Stimulated activated CD4-positive, alpha-beta T cell treated with anti-CD3 and anti-CD28 coated beads, Interleukin-1b, Interleukin-23, amount 100 ng/mL, for 48 hours (primary cell): ENCODE measurements around the gene ID1.
A peak's percentile ranks its signal among the peaks of the same experiment; 100 is the strongest.
"Not testable (repeated sequence)": the region's sequence is repeated elsewhere in the genome, so short reads cannot be mapped to it uniquely, and the experiment has no call there.

ENCODE experiments used
- DNase-seq: peaks from one replicate; pipeline ENCODE4 v3.0.0-alpha.2; 2020

ID1 gene

DNA sequence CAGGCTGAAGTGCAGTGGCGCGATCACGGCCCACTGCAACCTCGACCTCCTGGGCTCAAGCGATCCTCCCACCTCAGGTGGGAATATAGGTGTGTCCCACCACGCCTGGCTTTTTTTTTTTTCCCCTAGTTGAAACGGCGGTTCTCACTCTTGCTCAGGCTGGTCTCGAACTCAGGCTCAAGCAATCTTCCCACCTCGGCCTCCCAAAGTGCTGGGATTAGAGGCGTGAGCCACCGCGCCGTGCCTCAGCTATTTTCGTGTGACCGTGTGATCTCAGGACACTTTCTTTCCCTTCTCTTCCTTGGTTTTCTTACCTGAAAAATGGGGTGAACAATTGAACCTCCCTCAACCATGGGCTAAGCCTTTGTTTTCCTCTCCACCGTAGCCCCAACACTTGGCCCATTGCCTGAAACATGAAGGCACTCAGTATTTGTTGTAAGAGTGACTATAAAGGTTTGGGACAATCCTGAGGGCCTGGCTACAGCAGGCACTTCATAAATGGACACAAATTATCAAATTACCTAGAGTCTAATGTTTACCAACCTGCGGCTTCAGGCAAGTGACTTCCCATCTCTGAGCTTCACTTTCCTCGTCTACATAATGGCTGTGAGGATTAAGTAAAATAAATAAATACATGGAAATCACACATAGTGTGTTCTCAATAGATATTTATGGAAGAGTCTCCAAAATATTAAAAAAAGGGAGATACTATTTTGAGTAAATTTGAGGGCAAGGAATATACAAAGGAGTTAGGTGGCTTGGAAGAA is 31.4 kb upstream of the ID1 start:
- DNase-seq: no peak

DNA sequence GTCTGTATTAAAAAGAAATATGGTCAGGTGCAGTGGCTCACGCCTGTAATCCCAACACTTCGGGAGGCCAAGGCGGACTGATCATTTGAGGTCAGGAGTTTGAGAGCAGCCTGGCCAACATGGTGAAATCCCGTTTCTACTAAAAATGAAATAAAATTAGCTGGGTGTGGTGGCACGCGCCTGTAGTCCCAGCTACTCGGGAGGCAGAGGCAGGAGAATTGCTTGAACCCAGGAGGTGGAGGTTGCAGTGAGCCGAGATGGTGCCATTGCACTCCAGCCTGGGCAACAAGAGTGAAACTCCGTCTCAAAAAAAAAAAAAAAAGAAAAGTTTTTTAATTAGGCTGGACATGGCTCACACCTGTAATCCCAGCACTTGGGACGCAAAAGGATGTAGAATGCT is 30.1 kb upstream of the ID1 start:
- DNase-seq: not testable (repeated sequence)

DNA sequence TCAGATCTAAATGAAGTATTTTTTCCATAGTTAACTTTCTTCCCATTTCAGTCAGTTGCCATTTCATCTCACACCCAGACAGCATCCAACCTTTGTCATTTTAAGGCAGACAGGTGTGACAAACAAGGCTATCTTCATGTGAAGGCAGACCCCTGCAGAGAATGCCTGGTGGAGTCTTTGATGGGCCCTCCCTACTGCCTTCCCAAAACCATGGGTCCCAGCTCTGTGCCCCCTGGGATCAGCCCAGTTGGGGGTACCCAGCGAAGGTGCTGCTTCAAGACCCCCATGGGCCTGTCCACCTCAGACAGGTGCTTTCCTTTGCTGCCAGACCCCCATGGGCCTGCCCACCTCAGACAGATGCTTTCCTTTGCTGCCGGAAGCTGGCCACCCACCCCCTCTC is 28.3 kb upstream of the ID1 start:
- DNase-seq: no peak

DNA sequence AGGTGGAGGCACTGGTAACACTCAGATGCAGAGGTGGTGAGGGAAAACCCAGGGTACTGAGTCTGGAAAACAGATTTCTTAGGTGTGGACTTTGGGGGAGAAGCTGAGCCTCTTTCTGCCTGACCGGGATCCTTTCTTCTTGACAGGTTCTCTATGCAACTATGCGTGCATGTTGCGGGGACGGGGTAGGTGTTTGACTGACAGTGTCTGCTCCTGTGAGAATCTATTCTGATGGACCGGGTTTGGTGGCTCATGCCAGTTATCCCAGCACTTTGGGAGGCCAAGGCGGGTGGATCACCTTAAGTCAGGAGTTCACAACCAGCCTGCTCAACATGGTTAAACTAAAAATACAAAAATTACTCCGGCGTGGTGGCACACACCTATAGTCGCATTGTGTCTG is 27.9 kb upstream of the ID1 start:
- DNase-seq: no peak

DNA sequence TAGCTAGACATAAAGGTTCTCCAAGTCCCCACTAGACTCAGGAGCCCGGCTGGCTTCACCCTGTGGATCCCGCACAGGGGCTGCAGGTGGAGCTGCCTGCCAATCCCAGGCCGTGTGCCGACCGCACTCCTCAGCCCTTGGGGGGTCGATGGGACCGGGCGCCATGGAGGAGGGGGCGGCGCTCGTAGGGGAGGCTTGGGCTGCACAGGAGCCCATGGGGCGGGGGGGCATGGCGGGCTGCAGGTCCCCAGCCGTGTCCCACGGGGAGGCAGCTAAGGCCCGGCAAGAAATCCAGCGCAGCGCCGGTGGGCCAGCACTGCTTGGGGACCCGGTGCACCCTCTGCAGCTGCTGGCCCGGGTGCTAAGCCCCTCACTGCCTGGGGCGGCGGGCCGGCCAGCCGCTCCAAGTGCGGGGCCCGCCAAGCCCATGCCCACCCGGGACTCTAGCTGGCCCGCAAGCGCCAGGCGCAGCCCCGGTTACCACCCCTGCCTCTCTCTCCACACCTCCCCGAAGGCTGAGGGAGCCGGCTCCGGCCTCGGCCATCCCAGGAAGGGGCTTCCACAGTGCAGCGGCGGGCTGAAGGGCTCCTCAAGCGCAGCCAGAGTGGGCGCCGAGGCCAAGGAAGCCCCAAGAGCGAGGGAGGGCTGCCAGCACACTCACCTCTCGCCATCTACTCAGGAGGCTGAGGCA is 26.5 kb upstream of the ID1 start:
- no peak for DNase-seq

DNA sequence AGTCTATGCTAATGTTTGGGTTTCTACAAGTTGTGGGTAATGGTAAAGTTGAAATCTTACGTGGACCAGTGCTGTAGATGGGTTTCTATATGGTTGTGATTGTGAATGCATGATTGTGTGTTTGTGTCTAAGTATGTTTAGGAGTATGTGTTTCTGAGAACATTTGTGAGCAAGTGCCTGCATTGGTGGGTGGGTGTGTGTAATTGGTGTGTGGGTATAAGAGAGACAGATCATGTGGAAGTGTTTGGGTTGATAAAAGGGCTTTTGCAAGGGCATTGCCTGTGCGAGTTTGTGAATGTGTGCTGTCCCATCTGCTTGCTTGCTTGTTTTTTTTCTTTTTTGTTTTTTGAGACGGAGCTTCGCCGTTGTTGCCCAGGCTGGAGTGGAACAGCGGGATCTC is 25.8 kb upstream of the ID1 start:
- DNase-seq: no peak

DNA sequence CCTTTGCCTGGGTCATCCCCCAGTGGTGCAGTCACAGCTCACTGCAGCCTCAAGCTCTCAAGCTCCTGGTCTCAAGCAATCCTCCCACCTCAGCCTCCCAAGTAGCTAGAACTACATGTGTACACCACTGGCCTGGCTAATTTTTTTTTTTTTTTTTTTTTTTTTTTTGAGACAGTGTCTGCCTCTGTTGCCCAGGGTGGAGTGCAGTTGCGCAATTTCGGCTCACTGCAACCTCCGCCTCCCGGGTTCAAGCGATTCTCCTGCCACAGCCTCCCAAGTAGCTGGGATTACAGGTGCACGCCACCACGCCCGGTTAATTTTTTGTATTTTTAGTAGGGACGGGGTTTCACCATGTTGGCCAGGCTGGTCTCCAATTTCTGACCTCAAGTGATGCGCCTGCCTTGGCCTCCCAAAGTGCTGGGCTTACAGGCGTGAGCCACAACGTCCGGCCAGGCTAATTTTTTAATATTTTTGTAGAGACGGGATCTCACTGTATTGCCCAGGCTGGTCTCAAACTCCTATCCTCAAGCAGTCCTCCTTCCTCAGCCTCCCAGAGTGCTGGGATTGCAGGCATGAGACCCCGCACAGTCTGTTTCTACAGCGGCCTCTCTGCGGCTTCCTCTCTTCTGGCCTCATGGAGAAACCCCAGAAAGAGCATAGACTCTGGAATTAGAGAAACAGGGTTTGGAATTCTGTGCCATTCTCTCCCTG is 25.0 kb upstream of the ID1 start:
- not testable (repeated sequence) for DNase-seq

DNA sequence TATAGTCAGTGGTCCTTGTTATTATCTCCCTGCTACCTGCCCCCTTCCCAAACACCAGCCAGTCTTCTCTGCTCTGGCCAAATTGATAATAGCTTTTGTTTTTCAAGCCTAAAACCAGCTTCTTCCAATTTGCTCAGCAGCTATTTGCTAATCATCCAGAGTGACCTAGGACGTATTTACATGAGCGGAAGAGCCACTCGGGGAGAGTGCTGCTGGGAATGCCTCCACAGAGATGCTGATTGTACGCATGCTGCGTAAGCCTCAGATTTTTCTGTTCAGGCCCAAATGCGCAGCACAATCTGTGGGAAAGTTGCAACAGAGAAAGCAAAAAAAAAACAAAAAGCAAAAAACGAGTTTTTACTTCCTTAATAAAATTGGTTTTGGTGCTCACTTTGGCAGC is 24.4 kb upstream of the ID1 start:
- no peak for DNase-seq

DNA sequence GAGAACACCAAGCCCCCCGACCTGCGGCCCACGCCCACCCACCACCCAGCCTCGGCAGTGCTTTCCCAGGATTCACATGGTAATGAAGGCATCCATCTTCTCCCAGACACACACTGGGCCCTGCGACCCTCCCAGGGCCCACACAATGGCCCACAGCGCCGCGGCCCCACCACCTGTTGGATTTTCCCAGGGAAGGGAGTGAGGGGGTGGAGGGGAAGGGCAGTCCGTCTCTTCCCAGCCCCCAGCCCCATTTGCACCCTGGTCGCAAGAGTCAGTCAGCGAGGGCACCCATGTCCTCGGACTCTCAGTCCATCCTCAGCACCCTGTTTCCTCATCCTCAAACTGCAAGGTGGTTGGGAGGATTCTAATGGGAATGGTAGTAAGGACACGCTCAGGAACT is 23.7 kb upstream of the ID1 start:
- no peak for DNase-seq

DNA sequence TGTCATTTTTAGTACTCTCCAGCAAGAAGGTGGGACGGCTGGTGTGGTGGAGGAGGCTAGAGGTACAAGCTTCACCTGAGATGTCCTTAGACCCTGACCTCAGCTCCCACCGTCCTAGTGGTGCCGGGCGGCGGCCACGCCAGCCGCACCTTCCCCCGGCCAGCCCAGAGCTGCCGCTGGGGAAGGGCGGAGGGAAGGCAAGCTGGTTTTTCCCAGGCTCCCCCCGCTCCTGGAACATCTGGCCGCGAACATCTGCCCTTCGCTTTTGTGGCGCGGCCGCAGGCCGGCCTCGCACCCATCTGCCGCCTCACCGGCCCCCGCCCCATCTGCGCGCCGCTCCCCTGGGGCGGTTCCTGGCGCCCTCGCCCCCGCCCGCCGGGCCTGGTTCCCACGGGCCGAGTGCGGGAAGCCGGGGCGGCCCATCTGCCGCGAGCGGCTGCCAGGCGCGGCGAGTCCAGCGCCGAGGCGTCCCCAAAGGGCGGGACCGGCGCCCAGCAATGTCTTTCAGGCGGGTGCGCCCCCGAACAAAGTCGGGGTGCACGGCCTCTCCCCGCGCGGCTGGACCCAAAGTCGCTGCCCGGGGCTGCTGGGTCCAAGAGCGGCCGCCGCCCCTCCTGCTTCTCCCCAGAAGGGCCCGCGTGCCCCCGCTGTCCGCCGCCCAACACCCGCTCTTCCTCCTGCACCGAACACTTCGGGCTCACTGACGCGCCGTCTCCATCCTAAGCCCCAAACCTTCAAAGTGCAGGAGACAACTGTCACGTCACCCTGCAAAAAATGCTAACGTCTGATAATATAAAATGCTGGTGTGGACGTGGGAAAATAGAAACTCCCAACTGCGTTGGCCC is 17.3 kb upstream of the ID1 start:
- no peak for DNase-seq

DNA sequence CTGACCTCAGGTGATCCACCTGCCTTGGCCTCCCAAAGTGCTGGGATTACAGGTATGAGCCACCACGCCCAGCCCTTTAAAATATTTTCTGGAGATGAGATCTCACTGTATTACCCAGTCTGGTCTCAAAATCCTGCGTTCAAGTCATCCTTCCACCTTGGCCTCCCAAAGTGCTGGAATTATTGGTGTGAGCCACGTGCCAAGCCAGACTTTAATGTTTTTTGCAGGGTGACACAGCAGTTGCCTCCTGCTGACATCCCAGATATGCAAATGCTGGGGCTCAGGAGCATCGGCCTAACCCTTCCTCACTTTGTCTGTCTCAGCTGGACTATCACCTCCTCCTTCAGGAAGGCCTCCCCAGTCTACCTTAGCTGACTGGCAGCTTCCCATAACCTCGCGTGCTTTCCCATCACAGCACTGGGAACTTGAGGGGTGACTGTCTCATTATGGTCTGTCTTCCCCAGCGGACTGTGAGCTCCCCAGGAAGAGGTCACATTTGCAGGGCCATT is 14.3 kb upstream of the ID1 start:
- DNase-seq: no peak

DNA sequence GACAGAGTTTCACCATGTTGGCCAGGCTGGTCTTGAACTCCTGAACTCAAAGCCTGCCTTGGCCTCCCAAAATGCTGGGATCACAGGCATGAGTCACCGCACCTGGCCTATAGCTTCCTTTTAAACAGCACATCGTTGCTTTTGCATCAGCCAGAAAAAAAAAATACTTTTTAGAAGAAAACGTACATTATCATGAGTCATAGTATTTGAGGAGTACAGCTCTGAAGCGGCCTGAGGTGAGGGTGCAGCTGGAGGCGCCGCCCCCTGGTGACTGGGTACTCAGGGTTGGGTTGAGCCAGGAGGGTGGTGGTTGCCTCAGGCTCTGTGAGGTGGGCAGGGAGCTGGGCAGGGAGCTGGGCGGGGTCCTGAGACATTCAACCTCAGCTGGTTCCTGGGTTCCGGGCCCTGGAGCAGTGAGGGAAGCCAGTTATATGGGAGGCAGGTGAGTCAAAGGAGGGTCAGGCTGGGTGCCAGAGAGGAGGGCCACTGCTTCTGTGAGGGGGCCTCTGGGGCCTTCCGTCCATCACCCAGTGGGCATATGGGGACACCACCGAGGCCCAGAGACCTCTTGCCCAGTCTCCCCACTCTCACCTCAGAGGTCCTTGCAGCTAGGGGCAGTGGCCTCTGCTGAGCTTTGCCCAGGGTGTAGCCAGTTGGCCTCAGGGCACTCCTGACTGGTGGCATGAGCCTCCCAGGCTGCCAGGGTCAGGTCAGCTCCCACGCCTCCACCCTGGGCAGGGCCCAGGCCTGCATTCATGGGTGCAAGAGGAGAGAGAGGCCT is 11.7 kb upstream of the ID1 start:
- peak; percentile 64 for DNase-seq

DNA sequence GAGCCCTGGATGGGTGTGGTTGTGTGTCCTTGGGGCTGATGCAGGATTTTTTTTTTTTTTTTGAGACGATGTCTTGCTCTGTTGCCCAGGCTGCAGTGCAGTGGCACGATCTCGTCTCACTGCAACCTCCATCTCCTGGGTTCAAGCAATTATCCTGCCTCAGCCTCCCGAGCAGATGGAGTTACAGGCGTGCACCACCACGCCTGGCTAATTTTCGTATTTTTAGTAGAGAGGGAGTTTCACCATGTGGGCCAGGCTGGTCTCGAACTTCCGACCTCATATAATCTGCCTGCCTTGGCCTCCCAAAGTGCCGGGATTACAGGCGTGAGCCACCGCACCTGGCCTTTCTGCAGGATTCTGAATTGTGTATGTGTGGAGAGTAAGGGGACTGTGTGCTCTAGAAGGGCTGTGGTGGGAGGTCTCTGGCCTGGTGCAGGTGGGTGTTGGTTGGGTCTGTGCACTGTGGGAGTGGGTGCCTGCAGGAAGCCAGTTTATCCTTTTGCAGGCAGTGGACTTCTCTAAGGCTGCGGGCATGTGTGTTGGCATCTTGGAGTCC is 11.0 kb upstream of the ID1 start:
- DNase-seq: no peak

DNA sequence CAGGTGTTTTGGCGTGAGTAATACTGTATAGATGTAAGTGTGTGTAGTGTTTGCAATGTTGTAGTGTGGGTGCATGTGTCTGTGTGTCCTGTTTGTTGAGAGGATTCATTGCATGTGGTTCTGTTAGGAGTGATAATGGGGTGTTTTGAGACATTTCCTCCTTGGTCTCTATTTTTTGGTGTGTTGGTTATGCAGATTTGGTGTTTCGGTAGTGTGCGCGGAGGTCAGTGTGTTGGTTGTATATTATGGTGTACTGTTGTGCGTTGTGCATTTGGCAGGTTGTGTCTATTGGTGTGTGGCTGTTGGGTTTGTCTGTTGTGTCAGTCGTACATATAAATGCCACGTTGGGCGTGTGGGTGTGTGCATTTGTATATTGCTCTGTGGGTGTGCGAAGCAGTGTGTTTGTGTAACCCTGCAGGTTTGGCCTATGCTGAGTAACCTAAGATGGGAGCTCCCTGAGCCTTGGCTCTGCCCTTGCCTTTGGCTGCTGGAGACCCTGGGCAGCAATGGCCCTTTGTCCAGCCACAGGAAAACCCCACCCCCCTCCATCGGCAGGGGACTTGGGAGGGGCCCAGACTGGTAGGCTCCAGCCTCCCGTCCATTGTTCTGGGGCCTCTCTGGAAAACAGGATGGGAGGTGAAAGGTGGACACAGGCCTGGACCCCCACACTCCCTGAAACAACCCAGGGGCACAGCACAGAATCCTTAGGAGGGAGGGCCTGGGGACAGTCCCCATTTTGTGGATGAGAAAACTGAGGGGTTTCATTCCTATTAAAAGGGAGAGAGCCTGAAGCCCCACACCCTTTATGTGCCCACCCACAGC is 10.3 kb upstream of the ID1 start:
- no peak for DNase-seq

DNA sequence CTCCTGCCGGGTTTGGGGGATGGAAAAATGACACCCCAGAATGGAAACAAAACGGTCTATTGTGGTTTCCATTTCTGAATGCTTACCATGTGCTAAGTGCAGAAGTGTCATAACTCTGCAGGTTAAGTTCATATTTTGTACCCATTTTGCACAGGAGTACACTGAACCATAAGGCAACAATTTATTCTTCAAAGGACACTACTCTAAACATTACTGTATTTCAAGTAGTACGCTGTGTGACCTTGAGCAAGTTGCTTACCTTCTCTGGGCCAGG is 9.8 kb upstream of the ID1 start:
- DNase-seq: no peak

DNA sequence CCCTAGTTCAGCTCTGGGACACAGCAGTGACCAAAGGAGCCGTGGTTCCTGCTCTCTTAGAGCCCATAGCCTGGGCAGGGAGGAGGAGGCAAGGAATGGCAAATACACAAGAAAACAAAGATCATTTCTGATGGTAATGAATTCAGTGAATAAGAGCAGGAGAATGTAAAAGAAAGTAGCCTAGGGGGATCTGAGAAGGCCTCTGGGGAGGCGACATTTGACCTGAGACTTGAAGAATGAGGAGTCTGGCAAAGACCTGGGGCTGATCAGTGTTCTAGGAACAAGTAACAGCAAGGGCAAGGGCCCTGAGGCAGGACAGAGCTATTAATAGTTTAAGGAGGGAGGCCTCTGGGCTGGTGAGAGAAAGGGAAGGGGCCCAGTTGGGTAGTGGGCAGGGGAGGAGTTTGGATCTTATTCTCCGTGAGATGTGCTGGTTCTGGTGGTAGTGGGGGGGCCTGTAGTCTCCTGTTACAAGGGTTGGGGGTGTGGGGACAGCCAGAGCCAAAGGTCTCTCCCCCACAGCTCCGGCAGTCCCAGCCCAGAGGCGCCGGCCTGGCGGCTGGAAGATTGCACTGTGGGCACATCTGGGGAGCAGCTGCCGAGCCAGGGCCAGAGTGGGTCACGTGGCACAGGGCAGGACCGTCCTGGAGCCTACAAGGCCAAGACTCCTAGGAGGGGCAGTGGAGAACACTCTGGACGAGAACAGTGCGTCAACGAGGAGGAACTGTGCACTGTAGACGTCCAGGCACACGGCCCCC is 9.3 kb upstream of the ID1 start:
- no peak for DNase-seq

DNA sequence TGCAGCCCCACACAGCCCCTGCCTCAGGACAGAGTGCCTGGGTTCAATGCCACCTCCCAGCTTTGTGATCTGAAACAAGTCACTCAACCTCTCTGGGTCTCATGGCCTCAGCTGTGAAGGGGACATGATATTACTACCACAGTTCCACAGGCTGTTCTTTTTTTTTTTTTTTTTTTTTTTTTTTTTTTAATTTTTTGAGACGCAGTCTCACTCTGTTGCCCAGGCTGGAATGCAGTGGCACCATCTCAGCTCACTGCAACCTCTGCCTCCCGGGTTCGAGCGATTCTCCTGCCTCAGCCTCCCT is 8.7 kb upstream of the ID1 start:
- not testable (repeated sequence) for DNase-seq

DNA sequence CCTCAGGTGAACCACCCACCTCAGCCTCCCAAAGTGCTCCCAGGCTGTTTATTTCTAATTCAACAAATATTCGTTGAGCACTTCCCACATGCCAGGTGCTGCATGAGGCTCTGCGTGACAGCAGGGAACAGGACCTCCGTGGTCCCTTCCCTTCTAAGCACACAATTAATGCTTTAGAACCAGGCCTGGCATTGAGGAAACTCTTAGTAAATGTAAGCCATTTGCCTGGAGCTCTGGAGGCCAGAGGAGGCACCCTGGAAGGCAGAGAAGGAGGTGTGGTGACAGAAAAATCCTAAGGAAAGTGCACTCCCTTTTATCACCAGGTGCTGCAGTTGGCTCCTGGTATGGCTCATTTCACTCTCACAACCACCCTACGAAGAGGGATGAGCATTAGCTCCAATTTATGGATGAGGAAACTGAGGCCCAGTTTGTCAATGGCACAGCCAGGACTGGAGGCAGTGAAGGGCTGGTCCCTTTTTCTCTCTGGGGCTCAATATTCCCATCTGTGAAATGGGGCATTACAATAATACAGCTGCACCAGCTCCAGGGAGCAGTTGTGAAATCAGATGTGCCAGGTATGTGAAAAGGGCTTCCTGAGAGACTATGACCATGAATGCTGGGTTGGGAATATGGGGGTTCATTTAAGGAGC is 8.1 kb upstream of the ID1 start:
- DNase-seq: no peak

DNA sequence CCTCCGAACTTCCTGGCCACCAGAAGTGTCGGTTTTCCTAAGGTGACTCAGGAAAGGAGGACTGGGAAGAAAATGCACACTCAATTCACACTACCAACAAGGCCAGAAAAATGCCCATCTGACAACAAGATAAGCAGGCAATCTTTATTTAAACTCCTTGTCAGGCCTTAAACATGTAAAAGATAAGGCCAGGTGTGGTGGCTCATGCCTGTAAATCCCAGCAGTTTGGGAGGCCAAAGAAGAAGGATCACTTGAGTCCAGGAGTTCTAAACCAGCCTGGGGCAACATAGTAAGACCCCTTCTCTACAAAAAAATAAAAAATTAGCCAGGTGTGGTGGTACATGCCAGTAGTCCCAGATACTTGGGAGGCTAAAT is 7.6 kb upstream of the ID1 start:
- DNase-seq: no peak

DNA sequence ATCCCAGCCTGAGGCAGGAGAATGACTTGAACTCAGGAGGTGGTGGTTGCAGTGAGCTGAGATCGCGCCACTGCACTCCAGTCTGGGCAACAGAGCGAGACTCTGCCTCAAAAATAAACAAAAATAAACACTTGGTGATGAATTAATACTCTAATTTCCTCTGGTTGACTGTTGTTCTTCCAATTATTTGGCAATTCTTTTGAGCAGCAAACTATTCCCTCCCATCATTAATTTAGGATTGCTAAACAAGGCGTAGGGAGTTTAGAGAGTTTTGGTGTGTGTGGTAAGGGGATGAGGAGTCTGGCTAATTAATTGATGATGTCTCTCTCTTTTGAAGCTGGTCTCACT is 2.7 kb upstream of the ID1 start:
- no peak for DNase-seq
